Thyroid gland (tissue), 4 donors: ENCODE data around the gene PARD6A.

ENCODE experiments used
- POLR2A ChIP-seq, 2 donors: fragments of 450-650 bp; IDR thresholded peaks; one replicate each; pipeline ENCODE4 v1.6.1; 2017; ENCODE audit warnings: antibody characterized with exemption in 2 of 2, mild to moderate bottlenecking in 2 of 2, moderate library complexity in 1 of 2
- TF ChIP-seq, protein P1 (sequence below), 6 experiments: fragments of 200-600 bp in 3 of 6; fragments of 450-650 bp in 3 of 6; sonication (generic) in 3 of 6; IDR thresholded peaks; one replicate each; pipeline ENCODE4 v1.5.1; 2016 to 2019; ENCODE audit warnings: antibody characterized with exemption in 6 of 6, mild to moderate bottlenecking in 2 of 6, inconsistent platforms in 1 of 6, moderate library complexity in 1 of 6

DNA sequence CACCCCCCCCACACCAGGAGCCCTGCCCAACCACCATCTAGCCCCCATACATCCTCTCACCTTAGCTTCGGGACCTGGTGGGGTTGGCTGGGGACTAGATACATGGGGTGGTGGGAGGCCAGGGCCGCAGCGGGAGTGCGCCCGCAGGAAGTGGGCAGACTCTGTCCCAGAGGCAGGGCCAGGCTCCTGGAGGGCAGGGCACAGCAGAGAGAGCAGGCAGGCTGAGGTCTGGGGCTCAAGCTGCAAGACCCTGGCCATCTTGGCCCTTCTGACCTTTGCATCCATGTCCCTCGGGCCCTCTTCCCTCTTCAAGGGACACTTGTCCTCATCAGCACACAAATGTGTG lies 3.1 kb downstream of the PARD6A start:
- TF ChIP-seq, protein P1, sequence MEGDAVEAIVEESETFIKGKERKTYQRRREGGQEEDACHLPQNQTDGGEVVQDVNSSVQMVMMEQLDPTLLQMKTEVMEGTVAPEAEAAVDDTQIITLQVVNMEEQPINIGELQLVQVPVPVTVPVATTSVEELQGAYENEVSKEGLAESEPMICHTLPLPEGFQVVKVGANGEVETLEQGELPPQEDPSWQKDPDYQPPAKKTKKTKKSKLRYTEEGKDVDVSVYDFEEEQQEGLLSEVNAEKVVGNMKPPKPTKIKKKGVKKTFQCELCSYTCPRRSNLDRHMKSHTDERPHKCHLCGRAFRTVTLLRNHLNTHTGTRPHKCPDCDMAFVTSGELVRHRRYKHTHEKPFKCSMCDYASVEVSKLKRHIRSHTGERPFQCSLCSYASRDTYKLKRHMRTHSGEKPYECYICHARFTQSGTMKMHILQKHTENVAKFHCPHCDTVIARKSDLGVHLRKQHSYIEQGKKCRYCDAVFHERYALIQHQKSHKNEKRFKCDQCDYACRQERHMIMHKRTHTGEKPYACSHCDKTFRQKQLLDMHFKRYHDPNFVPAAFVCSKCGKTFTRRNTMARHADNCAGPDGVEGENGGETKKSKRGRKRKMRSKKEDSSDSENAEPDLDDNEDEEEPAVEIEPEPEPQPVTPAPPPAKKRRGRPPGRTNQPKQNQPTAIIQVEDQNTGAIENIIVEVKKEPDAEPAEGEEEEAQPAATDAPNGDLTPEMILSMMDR (IDR thresholded peaks at IDR 0.05), result no peak
- no peak for TF ChIP-seq POLR2A (IDR thresholded peaks at IDR 0.05)
